Eye (tissue), 1 donor: ENCODE measurements around the gene DENND6B.
"Not testable (repeated sequence)": the region's sequence is repeated elsewhere in the genome, so short reads cannot be mapped to it uniquely, and the experiment has no call there.

Source experiments
- DNase-seq: peaks from one replicate; pipeline ENCODE4 v3.0.0-alpha.2; 2015

The DENND6B gene

DNA sequence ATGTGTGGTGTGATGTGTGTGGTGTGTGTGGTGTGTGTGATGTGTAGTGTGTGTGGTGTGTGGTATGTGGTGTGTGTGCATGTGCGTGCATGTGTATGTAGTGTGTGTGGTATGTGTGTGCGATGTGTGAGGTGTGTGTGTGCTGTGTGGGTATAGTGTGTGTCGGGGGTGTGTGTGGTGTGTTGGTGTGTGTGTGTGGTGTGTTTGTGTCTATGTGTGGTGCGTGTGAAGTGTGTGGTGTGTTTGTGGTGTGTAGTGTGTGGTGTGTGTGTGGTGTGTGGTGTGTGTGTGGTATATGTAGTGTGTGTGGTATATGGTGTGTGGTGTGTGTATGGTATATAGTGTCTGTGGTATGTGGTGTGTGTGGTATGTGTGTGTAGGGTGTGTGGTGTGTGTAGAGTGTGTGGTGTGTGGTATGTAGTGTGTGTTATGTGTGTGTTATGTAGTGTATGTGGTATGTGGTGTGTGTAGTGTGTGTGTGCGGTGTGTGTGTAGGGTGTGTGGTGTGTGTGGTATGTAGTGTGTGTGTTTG lies 11.3 kb upstream of the DENND6B start:
- no peak for DNase-seq

DNA sequence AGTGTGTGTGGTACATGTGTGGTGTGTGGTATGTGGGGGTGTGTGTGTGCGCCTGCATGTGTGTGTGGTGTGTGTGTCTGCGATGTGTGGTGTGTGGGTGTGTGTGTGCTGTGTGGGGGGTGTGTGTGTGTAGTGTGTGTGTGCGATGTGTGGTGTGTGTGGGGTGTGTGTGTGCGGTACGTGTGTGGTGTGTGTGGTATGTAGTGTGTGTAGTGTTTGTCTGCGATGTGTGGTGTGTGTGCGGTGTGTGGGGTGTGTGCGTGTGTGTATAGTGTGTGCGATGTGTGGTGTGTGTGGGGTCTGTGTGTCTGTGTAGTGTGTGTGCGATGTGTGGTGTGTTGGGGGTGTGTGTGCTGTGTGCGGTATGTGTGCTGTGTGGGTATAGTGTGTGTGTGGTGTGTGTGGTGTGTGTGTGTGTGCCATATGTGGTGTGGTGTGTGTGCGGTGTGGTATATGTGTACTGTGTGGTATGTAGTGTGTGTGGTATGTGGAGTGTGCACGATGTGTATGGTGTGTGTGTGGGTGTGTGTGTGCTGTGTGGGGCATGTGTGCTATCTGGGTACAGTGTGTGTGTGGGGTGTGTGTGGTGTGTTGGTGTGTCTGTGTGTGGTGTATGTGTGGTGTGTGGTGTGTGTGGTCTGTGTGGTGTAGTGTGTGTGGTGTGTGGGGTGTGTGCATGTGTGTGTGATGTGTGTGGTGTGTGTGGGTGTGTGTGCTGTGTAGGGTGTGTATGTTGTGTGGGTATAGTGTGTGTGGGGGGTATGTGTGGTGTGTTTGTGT lies 10.6 kb upstream of the DENND6B start:
- DNase-seq, result no peak

DNA sequence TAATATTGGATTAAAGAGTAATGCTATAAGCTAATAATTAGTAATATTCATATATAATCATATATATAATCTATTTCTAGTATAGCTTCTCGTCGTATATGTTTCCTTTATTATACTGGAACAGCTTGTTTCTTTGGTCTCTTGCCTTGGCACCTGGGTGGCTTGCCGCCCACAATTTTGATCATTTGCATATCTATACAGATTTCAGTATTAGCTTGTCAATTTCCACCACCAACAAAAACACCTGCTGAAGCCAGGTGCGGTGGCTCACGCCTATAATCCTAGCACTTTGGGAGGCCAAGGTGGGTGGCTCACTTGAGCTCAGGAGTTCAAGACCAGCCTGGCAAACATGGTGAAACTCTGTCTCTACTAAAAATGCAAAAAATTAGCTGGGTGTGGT lies 7.6 kb upstream of the DENND6B start:
- not testable (repeated sequence) for DNase-seq

DNA sequence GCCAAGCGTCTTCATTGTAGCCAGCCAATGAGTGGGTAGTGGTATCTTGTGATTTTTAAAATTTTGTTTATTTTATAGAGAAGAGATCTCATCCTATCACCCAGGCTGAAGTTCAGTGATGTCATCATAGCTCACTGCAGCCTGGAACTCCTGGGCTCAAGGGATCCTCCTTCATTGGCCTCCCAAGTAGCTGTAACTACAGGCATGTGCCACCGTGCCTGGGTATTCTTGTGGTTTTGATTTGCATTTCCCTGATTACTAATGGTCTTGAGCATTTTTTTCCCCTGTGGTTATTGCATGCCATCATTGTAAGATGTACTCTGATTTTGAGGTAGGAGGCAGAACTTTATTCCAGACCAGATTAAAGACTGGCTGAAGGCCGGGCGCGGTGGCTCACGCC lies 2.4 kb upstream of the DENND6B start:
- no peak for DNase-seq

DNA sequence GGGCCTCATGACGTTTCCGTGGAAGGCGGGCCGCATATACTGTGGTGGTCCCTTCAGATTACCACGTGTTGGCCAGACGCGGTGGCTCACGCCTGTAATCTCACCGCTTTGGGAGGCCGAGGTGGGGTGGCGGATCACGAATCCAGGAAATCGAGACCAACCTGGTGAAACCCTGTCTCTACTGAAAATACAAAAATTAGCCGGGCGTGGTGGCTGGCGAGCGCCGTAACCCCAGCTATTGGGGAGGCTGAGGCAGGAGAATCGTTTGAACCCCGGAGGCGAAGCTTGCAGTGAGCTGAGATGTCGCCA lies 853 bp upstream of the DENND6B start:
- DNase-seq, result no peak

DNA sequence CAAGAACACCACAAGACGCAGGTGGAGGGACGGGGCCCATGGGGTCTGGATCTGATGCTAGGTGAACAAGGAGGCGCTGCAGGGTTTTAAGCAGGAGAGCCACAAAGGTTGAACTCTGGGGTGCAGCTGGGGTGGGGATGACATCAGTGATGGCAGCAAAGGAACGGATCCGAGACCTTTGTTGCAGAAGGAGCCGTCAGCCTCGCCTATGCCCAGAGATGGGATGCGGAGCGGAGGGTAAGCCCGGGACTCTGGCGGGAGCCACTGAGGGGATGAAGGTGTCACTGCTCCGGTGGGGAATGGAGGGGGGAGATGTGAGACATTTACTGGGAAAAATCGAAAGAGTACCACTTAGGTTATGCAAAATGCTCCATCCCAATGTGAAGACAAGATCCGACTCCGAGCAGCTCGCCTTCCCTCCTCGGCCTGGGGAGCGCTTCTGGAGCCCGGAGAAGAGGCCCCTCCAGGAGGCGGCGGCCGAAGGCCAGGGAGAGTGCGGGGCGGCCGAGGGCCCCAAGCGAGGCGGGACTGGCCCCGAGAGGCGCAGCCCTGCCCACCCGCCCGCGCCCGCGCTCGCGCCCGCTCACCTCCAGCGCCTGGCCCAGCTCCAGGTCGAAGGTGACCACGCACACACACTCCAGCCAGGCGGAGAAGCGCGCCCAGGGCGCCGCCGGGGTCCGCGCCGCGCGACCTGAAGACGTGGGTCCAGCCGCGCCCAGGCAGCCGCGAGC lies 422 bp downstream of the DENND6B start:
- no peak for DNase-seq

DNA sequence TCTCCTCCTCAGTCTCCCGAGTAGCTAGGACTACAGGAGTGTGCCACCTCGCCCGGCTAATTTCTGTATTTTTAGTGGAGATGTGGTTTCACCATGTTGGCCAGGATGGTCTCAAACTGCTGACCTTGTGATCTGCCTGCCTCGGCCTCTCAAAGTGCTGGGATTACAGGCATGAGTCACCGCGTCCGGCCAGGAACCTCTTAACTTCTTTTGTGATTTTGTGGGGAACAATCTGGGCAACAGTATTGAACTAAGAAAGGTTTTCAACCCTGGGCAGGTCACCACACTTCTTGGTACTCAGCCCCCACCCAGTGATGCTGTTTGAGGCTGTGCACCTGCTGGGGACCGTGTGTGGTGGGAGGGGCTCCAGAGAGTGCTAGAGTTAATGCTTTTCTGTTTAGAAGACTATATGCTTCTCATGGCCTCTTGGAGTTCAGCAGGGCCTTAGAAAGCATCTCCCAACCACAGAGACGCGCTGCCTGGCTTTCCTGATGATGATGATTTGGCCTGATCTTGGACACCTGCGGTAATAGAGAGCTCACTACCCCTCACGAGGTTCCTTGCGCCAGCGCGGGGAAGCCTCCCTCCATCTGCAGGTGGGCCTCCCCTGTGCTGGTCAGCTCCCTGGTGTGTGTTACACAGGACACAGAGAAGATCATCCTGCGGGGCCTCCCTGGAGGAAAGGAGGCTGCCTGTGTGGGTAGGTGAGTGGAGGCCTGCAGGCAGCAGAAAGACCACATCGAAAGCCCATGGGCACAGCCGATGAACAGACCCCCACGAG lies 1.2 kb downstream of the DENND6B start:
- DNase-seq, result no peak

DNA sequence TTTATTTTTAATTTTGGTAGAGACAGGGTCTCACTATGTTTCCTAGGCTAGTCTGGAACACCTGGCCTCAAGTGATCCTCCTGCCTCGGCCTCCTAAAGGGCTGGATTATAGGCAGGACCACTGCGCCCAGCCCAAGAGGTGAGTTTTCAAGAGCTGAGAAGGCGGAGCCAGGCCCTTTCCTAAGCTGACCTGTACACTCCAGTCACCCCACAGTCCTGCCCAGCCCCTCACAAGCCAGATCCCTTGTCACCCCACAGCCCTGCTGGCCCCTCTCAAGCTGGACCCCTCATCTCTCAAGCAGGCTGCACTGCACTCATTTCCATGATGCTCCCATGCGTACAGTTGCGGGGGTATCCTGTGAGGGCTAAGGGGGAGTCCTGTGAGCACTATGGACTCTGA lies 2.9 kb downstream of the DENND6B start:
- DNase-seq, result no peak

DNA sequence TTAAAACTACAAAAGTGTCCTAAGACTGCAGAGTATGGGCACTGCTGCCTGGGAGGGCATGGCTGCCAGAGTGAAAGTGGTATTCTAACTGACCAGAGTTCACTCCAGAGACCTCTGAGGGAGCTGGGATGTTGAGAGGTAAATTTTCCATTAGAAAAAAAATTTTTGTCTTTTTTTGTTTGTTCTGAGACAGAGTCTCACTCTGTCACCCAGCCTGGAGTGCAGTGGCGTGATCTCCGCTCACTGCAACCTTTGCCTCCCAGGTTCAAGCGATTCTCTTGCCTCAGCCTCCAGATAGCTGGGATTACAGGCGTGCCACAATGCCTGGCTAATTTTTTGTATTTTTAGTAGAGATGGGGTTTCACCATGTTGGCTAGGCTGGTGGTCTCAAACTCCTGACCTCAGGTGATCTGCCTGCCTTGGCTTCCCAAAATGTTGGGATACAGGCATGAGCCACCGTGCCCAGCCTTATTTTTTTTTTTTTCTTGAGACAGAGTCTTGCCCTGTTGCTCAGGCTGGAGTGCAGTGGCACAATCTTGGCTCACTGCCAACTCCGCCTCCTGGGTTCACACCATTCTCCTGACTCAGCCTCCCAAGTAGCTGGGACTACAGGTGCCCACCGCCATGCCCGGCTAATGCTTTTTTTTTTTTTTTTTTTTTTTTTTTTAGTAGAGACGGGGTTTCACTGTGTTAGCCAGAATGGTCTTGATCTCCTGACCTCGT lies 4.3 kb downstream of the DENND6B start:
- not testable (repeated sequence) for DNase-seq

DNA sequence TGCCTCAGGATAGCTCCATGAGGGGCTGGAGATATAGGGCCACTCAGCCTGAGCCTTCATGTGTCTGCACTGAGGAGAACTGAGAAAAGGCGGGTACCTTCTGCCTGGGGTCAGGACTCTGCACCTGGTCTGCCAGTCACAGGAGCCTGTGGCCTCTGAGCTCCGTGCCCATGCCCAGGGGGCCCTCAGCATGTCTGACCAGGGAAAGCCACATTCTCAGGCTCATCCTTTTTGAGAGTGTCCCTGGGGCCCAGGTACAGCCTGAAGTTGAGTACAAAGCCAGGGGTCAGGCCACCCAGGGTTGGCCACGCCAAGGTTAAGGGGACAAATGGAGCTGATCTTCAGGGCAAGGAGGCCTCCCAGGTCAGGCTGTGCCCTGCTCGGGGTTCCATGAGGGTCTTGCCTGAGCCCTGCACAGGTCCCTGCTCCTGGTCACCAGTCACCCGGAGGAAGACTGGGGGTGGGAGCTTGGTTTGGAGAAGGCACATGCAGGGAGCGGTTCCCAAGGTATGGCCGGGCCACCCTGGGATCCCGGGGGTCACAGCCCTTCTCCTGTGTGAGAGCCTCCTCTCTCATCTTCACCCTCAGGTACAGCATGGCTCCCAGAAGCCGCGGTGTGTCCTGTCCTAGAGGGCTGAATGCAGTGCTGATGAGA lies 6.0 kb downstream of the DENND6B start:
- no peak for DNase-seq

DNA sequence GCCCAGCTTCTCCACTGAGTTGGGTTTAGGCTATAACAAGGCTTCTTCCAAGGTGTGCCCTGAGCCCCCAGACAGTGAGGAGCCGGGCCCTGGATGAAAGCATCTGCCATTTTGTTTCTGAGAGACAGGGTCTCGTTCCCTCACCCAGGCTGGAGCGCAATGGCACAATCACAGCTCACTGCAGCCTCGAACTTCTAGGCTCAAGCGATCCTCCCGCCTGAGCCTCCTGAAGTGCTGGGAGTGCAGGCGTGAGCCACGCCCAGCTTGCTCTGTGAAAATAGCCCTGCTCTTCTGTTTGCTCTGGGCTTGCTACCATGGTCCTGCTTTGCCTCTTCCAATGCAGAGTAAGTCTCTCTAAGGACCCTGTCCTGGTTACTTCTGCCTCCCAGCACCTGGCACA lies 6.7 kb downstream of the DENND6B start:
- no peak for DNase-seq

DNA sequence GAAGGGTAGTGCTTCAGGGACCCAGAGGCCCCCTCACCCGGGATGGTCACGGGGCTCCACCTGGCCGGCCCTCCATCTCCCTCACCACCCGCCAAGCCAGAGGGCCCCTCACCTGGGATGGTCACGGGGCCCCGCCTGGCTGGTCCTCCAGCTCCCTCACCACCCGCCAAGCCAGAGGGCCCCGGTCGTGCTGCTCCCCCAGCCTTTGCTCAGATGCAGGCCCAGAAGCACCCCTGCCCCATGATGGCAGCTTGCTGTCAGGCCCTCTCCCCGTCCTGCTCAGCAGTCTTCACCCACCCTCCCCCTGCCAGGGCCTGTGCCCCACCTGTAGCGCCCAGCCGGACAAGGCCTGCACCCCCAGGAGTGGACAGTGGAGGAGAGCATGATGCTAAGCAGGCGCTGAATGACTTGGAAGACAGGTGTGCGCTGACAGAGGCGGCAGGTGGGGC lies 7.3 kb downstream of the DENND6B start:
- no peak for DNase-seq

DNA sequence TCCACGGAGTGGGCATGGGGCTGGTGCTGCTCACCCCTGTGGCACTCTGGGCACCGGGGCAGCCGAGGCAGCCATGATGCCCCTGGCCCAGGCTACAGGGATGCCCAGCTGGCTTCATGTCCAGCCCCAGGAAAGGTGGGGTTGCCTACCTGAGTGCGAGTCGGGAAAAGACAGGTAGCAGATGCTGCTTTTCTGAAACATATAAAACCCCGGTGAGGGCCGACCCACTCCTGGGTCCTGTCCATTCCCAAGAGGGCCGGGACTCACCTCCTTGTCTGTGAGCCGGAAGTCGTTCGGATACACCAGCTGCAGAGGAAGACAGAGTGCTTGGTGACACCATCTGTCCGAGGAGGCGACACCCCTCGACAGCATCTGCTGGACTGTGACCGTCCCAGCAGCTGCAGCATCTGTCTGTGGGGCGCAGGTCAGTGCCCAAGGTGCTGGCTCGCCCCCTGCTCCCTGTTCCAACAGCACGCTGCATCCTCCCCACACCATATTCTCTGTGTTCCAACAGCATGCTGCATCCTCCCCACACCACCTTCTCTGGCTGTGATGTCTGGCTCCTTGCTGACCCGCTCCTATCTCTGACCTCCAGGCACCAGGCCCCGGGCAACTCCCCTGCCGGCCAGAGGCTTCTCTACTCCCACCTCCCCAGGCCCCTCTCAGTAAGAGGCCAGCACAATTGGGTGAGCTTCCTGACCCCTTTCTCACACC lies 8.0 kb downstream of the DENND6B start:
- no peak for DNase-seq

DNA sequence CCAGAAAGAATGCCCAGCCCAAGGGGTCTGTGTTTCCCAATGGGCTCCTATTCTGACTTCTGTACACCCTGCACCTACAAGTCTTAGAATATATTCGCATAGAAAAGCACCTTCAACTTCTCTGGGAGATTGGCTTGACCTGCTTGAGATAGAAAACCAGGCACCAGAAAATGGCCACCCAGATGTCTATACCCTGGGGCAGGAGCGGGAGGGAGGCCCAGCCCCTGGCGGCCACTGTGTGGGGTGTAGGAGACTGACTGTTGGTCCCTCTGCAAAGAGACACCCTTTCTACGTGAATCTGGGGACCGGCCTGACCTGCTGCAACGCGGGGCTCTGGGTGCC lies 8.5 kb downstream of the DENND6B start:
- no peak for DNase-seq

DNA sequence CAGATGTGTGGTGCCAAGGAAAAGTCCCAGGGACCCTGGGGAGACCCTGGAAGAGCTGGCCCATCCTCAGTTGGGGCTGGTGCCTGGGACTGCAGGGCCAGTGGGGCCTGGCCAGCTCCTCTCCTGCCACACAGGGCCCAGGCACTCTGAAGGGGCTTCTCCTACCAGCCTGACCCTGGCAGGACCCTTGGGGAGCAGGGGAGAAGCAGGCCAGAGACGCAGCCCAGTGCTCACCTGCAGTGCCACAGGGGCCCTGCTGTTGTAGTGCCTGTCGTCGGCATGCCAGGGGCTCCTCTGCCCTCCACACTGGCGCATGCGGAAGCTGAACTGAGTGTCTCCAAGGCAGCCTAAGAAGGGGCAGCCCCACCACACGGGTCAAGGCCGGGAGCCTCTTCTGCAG lies 9.1 kb downstream of the DENND6B start:
- no peak for DNase-seq

DNA sequence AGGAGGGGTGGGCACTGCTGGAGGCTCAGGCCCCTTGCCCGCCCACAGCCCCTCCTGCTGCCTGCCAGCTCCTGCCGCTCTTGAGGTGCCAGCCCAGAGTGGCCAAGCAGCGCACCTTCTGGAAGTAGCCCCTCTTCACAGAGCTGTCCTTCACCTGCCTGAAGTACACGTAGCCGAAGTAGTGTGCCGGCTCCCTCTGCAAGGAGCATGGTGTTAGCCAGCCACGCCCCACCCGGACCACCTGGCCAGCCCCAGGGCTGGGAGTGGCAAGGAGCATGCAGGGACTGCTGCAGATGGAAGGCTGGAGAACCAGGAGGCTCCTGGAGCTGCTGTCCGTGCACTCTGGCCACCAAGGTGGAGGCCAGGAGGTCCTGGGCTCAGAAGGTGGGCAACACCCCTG lies 9.6 kb downstream of the DENND6B start:
- no peak for DNase-seq

DNA sequence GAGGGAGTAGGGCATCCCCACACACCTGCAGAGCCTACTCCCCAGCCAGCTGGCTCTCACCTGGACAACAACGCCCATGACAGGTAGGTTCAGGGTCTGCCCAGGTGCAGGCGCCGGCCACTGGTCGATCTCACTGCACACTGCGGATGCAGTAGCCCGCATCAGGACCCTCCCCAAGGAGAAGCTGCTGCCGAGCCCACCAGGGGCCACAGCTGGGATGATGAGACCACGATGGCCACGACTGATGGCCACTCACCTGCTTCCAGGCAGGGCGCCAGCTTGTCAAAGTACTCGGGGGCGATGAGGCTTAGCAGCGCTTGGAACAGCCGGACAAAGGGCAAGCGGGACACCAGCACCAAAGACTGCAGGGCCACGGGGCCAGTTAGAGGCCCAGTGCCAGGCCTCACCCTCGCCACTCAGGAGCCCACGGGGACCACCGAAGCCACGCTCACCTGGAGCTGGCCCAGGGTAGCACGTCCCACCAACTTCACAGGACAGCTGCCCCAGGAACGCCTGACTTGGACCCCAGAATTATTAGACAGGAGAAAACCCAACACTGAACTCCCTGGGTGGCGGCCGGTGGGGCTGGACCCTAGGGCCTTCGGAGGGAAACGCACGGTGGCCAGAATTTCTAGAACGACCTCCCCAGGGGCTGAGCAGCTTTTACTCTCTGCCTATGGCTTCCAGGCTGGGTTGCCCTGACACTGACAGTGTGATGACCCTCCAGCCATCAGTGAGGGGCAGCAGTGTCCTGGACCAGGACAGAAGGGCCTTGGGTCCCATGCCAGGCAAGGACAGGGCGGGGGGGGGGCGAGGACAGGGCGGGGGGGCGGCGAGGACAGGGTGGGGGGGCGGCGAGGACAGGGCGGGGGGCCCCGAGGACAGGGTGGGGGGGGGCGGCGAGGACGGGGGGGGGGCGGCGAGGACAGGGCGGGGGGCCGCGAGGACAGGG lies 10.4 kb downstream of the DENND6B start:
- no peak for DNase-seq

DNA sequence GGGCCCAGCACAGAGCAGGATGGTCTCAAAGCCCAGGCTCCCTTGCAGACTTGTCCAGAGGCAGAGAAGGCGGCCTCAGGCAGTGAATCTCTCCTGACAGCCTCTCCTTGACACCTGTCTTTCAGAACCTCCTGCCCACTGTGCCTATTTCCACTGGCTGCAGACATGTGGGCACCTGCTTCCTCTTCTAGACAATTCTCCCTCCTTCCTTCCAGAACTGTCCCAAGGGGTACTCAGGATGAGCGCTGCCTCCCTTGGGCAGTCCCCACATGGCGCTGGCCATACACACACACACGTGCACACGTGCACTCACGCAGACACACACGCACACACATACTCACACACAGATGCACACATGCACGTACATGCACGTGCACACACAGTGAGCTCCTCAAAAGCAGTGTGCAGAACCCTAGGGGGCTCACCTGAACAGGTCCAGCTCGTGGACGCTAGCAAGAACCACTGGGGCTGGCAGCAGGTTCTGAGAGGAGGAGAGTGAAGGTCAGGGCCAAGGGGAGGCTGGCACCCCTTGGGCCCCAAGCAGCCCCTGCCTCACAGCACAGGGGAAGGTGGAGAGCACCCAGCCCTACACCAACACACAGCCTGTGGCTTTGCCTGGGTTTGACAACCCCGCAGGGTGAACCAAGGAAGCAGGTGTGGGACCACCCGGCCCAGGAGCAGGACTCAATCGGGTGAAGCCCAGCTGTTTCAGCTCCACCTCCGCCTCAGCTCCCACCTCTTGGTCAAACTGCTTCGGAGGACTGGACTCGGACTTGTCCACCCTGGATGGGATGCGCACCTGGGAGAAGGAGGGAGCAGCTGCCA lies 11.3 kb downstream of the DENND6B start:
- no peak for DNase-seq

DNA sequence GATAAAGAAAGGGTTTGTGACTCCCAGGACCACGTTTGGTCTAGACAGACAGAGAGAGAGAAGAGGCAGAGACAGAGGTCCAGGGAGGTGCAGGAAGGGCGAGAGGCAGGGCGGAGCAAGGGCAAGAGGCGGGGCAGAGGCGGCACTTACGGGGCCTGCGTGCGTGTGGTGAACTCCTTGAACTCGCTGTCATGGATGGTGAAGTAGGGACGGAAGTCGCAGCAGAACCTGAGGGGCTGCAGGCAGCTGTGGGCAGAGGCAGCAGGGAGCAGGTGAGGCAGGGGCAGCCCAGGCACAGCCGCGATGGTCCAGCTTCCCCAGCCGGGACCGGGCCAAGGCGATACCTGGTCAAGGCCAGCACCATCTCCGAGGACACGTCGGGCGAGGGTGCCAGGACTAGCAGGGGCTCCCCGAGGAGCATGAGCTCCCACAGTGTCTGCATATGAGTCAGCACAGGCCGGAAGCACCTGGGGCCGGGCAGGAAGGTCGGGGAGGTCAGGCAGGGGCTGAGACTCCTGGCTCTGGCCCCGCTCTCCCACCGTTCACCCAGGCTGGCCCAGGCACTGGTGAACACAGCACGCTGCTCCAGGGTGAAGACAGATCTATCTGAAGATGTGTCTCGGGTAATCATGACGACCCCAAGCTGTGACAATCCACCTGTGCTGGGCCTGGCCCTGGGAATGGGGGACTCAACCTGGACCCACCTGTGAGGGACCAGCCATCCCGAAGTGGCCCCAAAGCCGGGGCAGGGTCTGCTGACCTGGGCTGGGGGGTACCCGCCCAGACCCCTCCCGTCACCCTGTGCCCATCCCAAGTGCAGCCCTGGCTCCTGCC lies 12.1 kb downstream of the DENND6B start:
- DNase-seq, result no peak
